Esophagus muscularis mucosa (tissue), 4 donors: Measurements from ENCODE around the gene COX14. TPM values are rescaled to one million over a fixed set of nuclear protein-coding genes. Genes with fewer than 3 reads are reported as not detected.

Source experiments
- DNase-seq: peaks from one replicate; pipeline ENCODE4 v3.0.0-alpha.2; 2017; ENCODE audit errors: extremely low spot score
- H3K27ac ChIP-seq, 4 donors: fragments of 200-600 bp; sonication (generic); replicated peaks in 1 of 4; 1 replicate in 3 of 4; 2 replicates in 1 of 4; pipeline ENCODE4 v1.5.1; 2016 to 2019; ENCODE audit warnings: mild to moderate bottlenecking in 1 of 4
- H3K27me3 ChIP-seq, 4 donors: fragments of 200-600 bp; sonication (generic); one replicate each; pipeline versions ENCODE4 v1.5.1 to v1.6.0; 2016 to 2019
- H3K36me3 ChIP-seq, 4 donors: fragments of 200-600 bp; sonication (generic); one replicate each; pipeline ENCODE4 v1.5.1; 2016 to 2019
- H3K4me1 ChIP-seq, 4 donors: fragments of 200-600 bp; sonication (generic); one replicate each; pipeline ENCODE4 v1.5.1; 2016 to 2019
- H3K4me3 ChIP-seq, 4 donors: fragments of 200-600 bp; sonication (generic); 1 replicate in 2 of 4; 2 replicates in 2 of 4; pipeline ENCODE4 v1.5.1; 2016 to 2019; ENCODE audit warnings: mild to moderate bottlenecking in 4 of 4, moderate library complexity in 1 of 4
- H3K9me3 ChIP-seq, 4 donors: fragments of 200-600 bp; sonication (generic); 1 replicate in 3 of 4; 2 replicates in 1 of 4; pipeline ENCODE4 v1.5.1; 2016 to 2019
- CTCF ChIP-seq, 3 experiments: fragments of 200-600 bp in 2 of 3; fragments of 450-650 bp in 1 of 3; sonication (generic) in 2 of 3; IDR thresholded peaks; one replicate each; pipeline ENCODE4 v1.5.1; 2017 to 2019; ENCODE audit warnings: antibody characterized with exemption in 3 of 3, mild to moderate bottlenecking in 2 of 3, moderate library complexity in 1 of 3
- EP300 ChIP-seq: sonication (generic); formaldehyde crosslinking; IDR thresholded peaks from one replicate; pipeline ENCODE4 v1.6.1; 2017; ENCODE audit warnings: antibody characterized with exemption
- POLR2A ChIP-seq: fragments of 450-650 bp; IDR thresholded peaks from one replicate; pipeline ENCODE4 v1.6.1; 2017; ENCODE audit warnings: antibody characterized with exemption, moderate library complexity, mild to moderate bottlenecking, low read depth
- POLR2AphosphoS5 ChIP-seq, 2 donors: sonication (generic); formaldehyde crosslinking; IDR thresholded peaks; one replicate each; pipeline ENCODE4 v1.6.1; 2017; ENCODE audit warnings: antibody characterized with exemption in 2 of 2
- WGBS: methylation state at CpG from one replicate; pipeline ENCODE4 v1.1.5; 2018; 5-methylcytosine and 5-hydroxymethylcytosine counted together
- intact Hi-C: fragments of 100-400 bp; cut with DNase I; formaldehyde crosslinking; loops from one replicate; pipeline ENCODE4 v1.15.1; 2023
- total RNA-seq, 4 donors: library from RNA; depleted of rRNA; stranded (reverse); fragments of >200 nt; gene quantifications; one replicate each; pipeline versions ENCODE4 v1.1.0 to v1.2.1, GENCODE V29; 2016

COX14 gene
- total RNA-seq, 4 donors from 2014 or later: 52.8 to 105 (median 87.6) TPM

- TF ChIP-seq EP300: no peak
- no peak for TF ChIP-seq POLR2AphosphoS5 (IDR thresholded peaks at IDR 0.05)
- TF ChIP-seq POLR2A: no peak
- TF ChIP-seq CTCF (IDR thresholded peaks at IDR 0.05): no peak
- DNase-seq: no peak
- H3K9me3 ChIP-seq: no peaks in the 10 kb centered on the region
- intact Hi-C loops: no loop called here
- H3K4me1 ChIP-seq: peaks cover 21 to 27% (median 23%) of the 10 kb centered on the region in 4 donors
- H3K36me3 ChIP-seq: peaks cover 25 to 39% (median 30%) of the 10 kb centered on the region in 4 donors
- peak overlapping the region in 1 of 4 donors; percentile 44 for H3K27ac ChIP-seq
- WGBS: 83% methylated on average over 6 of the region's 8 CpGs
- no peaks in the 10 kb centered on the region for H3K27me3 ChIP-seq
- H3K4me3 ChIP-seq: no peak overlapping the region
These were observed 9.3 kb upstream of the COX14 start for GRCh38 chr12:50102646-50103309.

- 80% methylated on average over 1 of the region's 2 CpGs for WGBS
- peaks cover 19 to 33% (median 24%) of the 10 kb centered on the region in 4 donors for H3K36me3 ChIP-seq
- peaks cover 21 to 27% (median 23%) of the 10 kb centered on the region in 4 donors for H3K4me1 ChIP-seq
- no peaks in the 10 kb centered on the region for H3K27me3 ChIP-seq
- H3K27ac ChIP-seq: peak overlapping the region in 3 of 4 donors; percentile 5 to 44 (median 36)
- no peak for DNase-seq
- H3K9me3 ChIP-seq: no peaks in the 10 kb centered on the region
- TF ChIP-seq POLR2AphosphoS5 (IDR thresholded peaks at IDR 0.05): no peak
- no peak for TF ChIP-seq POLR2A
- TF ChIP-seq CTCF (IDR thresholded peaks at IDR 0.05): no peak
- TF ChIP-seq EP300: no peak
- no peak overlapping the region for H3K4me3 ChIP-seq
- intact Hi-C loops: no loop called here
These were observed 8.7 kb upstream of the COX14 start for GRCh38 chr12:50103351-50103750.

GRCh38 chr12:50103767-50104321, 8.2 kb upstream of the COX14 start, which contains the start of gene GPD1:
TSS of gene GPD1 (plus strand) at chr12:50104008. CDS start at chr12:50104051, 43 bp downstream.
- Histone ChIP-seq H3K27me3 (no peaks in the 10 kb centered on the region), H3K4me3 (peak within 1 kb of the TSS in 1 of 4 donors; percentile 10), H3K9me3 (no peaks in the 10 kb centered on the region), H3K4me1 (peaks cover 21 to 27% (median 23%) of the 10 kb centered on the region in 4 donors), H3K36me3 (peaks cover 14 to 28% (median 19%) of the 10 kb centered on the region in 4 donors), H3K27ac (peak within 1 kb of the TSS in 3 of 4 donors; percentile 5 to 44 (median 36))
- 18% methylated on average over 13 of the region's 13 CpGs for WGBS
- TF ChIP-seq EP300 (no peak), CTCF (IDR thresholded peaks at IDR 0.05) (peak in 1 of 3 experiments; percentile 7), POLR2A (no peak), POLR2AphosphoS5 (IDR thresholded peaks at IDR 0.05) (peak; percentile 40 to 63)
- intact Hi-C loops: no loop called here
- DNase-seq: no peak

GRCh38 chr12:50104417-50105366, 7.3 kb upstream of the COX14 start:
- Histone ChIP-seq H3K27ac (no peak overlapping the region), H3K4me3 (no peak overlapping the region), H3K36me3 (peaks cover 6 to 20% (median 10%) of the 10 kb centered on the region in 4 donors), H3K9me3 (no peaks in the 10 kb centered on the region), H3K4me1 (peaks cover 24 to 31% (median 28%) of the 10 kb centered on the region in 4 donors), H3K27me3 (no peaks in the 10 kb centered on the region)
- intact Hi-C loops: no loop called here
- WGBS: 79% methylated on average over 13 of the region's 14 CpGs
- no peak for TF ChIP-seq POLR2AphosphoS5 (IDR thresholded peaks at IDR 0.05)
- TF ChIP-seq POLR2A: no peak
- TF ChIP-seq CTCF (IDR thresholded peaks at IDR 0.05): no peak
- no peak for TF ChIP-seq EP300
- no peak for DNase-seq
